NCI-H146 treated with DMSO at 0.1 percent for 48 hours (cell line): Measurements from ENCODE around the gene CSNK1G1.

ENCODE experiments used
- DNase-seq: peaks from one replicate; lab custom pipeline; 2025; ENCODE audit not compliant: unreplicated experiment; lab: John Stamatoyannopoulos, UW

CSNK1G1 gene

DNA sequence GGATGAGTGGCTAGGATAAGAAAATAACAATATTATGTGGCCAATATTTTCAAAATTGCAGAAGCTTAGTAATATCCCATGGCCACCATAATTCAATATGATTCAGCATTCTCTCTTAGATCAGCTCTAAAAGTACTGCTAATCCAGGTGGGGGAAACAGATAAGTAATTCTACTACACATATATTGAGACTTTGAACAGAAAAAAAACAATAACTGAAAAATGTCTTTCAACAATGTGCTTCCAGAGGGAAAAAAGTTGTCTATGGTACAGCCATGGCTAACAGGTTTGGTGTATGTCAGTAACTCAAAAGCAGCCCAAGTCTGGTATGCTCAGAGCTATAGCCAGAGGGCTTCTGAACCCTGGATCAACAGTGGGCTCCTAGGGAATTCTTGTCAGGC, 150.8 kb downstream of the CSNK1G1 start:
- DNase-seq, result no peak

DNA sequence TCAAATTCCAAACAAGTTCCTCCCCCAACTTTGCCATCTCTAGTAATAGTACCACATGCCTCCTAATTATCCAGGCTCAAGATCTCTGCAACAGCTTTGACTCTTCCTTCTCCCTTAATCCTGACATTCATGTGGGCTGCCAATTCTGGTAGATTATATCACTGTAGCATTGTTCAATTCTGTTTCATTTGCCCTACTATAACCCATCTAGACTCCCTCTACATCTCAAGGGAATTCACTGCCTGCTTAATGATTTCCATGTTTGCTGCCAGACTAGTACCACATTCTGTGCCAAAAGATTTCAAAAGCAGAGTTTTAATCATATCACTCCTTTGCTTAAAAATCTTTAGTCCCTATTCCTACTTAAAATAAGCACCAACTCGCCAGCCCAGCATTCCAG, 158.5 kb downstream of the CSNK1G1 start:
- DNase-seq, result no peak

DNA sequence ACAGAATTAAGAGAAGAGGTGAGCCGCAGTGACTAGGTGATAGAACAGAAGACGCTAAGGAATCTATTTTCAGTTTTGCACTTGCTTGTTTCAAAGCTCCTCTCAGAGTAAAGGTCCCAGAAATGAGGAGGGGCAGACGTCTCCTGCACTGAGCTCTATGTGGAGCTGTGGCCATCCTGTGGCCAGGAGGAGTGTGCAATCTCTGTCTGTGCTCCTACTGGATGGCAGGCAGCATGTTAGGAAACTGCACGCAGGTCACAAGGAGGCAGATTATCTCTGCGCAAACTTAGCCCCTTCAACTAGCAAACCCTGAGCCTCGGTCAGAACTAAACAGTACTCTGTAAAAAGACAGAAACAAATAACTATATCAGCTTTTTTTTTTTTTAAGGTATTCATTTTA, 162.0 kb downstream of the CSNK1G1 start:
- no peak for DNase-seq

DNA sequence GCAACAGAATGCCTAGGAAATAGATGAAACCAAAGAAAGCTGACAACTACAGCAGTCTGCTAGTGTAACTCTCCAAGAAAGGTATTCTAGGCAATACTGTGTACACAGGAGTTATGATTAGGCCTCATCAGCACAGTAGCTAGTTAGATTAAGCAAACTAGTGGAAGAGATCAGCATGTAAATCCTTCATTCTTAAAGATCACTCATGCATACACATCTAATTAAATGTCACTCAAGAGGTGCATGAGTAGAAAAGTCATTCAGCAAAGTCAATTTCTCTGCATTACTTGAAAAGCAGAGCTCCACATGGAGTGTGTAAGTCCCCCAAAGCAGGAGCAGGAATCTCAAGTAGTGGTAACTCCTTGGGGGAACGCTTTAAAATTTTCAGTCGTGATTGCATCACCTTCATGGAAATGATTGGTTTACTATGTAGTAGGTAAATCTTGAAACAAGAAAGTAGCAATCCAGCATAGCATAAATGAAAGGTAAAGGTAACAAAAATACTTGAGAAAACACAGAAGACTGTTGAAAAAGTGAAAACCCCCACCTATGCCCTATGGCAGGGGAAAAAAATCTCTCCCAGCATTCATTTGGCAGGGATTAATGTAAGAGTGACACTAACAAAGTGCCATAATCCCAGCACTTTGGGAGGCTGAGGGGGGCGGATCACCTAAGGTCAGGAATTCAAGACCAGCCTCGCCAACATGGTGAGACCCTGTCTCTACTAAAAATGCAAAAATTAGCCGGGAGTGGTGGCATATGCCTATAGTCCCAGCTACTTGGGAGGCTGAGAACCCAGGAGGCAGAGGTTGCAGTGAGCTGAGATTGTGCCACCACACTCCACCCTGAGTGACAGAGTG, 163.8 kb downstream of the CSNK1G1 start:
- no peak for DNase-seq

DNA sequence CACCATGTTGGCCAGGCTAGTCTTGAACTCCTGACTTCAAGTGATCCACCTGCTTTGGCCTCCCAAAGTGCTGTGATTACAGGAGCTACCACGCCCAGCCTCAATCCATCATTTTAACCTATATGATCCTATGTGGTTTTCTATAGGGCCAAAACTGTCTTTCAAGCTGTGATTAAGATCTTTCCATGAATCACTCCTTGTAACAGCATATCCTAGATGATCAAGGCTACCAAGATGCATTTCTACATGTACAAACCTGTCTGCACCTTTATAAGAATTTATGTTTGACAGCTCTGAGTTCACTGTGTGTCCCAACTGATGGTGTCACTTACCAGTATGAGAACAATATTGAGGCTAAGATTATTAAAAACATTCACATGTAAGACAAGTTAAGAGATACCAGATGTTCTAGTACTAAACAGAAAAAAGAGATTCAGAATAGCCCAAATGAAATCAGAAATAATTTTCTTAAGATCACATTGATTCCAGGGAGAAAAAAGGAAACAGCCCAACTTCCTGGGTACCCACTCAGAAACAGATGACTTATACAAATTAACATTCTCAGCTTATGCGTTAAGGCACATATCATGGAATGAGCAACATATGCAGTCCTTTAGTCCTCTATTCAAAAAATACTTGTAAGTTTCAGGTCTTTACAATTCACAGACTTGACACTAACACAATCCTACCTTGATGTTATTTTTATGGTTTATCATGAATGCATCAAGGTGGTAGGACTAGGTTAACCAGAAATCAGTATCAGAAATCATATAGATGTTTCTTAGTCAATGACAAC, 168.4 kb downstream of the CSNK1G1 start:
- DNase-seq, result no peak

DNA sequence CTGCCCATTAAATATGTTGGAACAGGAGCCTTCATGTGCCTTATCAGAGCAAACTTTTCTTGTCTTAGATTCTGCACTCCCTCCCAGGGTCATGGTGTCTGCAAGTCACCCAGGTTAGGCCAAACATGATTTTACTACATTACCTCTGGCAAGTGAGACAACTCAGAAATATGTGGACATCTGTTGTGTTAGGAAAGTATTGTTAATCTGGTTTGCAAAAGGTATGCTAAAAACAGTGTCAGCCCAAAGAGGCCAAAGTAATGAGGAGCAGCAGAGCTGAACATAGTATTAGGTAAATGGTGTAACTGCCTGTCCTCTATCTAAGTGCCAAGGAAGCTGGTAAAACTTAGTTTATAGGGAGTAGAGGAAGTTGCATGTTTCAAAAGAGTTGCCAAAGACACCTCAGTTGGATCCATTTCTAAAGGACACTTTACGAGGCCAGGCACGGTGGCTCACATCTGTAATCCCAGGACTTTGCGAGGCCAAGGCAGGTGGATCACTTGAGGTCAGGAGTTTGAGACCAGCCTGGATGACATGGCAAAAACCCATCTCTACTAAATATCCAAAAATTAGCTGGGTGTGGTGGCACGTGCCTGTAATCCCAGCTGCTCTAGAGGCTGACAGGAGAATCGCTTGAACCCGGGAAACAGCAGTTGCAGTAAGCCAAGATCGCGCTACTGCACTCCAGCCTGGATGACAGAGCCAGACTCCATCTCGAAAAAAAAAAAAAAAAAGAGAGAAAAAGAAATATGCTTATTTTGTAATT, 170.6 kb downstream of the CSNK1G1 start:
- DNase-seq, result no peak

DNA sequence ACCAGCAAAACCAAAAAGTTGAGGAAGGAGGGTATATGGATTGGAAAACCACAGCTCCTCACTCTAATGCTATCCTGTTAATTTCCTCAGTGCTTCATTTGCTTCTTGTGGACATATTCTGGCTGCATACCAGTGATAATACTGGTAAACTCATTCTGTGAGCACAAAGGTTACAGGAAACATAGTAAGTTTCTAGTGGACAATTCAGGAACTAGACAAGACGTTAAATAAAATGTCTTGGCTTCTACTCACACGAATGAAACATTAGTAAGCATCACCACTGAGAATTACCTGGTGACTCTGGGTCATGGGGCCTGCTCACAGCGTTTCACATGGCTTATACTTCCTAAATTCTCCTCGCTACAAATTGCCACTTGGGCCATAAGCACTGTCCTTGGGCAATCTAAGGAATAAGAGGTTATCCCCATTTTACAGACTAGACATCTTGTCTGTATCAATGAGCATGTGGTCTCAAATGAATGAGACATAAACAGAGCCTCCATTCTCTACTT, 173.1 kb downstream of the CSNK1G1 start:
- no peak for DNase-seq

DNA sequence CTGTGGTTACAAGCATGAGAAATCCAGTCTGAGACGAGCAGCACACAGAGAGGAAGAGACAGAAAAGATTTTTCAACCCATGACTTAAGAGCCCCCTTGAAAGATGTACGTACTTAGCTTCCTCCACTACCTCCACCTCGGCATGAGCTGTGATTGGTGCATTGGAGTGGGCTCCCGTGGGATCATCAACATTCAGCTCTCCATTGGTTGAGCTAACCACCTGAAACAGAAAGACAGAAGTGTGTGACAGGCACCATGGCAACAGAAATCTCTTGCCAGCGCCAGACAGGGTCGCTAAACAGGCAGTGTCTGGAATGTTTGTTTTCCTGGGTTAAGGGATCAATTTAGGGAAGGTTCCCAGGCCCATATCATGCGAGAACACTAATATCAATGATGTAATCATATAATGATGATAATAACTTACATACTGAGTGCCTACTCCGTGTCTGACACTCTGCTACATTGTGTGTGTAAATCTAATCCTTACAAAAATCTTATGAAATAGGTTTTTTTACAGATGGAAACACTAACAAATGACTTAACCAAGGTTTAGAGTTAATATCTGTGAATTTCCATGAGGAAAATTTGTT, 175.6 kb downstream of the CSNK1G1 start:
- no peak for DNase-seq

DNA sequence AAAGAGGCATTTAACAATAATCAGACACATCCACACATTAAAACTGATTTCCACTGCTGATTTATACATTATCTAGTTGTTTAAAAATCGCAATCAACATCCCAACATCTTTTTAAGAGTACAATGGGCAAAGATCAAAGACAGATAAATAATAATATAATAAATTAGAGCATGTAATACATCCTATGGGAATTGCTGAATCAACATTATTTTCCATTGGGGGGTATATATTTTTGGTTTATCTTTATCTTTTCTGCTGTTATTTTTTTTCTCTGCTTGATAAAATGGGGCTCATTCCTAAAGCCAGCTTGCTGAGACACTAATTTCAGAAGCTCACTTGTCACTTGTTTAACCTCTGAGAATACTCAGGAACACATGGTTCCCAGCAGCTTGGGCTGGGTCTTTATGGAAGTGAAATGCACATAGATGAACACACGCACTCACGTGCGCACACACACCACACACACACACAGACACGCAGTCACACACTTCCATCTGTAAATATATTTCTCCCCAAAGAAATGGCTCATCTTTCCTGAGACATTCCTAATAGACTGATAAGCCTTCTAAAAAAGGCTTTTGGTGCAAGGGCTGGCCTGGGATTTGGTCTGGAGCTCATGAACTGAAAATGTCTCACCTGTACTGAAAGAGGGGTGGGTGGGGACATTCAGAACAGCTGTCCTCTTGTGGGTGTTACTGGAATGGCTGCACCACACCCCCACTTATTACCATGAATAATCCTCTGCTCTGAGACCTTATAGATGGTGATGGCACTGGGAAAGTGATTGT, 189.7 kb downstream of the CSNK1G1 start:
- DNase-seq, result no peak

DNA sequence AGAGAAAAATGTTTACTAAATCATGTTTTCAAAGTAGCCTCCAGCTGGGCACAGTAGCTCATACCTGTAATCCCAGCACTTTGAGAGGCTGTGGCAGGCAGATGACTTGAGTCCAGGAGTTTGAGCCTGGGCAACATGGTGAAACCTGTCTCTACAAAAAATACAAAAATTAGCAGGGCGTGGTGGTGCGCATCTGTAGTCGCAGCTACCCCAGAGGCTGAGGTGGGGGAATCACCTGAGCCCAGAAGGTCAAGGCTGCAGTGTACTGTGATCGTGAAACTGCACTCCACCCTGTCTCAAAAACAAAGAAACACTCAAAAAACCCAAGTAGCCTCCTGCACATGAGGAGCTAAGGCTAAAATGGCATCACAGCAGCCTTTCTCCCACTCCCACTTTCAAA, 191.5 kb downstream of the CSNK1G1 start:
- DNase-seq, result no peak

DNA sequence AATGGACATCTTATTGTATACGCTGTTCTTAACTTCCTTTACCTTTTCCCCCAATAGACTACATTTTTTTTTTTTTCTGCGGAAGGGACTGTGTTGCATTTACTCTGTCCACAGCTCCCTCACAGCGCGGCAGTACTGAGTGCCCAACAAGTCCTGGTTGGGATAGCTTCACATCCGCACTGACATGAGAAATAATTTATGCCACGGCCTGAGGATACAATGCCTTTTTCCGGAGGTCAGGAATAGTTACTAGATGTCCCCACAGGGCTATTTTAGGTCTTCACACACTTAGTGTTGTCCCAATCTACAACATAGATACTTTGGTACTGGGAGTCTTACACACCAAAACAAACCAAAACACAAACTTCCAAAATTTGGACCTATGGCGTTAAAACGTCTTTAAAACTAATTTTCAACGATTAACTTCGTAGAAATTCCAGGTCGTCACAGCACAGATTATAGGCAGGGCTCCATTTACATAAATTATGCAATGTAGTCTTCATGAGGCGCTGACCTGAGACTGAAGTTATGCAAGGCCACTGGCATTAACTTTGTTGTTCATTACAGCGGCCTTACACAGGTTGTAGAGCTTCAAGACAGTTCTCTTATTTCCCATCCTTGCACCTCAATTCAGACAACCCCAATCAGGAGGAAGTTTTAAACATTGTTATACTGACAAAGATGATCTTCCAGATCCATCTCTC, 192.2 kb downstream of the CSNK1G1 start:
- no peak for DNase-seq

DNA sequence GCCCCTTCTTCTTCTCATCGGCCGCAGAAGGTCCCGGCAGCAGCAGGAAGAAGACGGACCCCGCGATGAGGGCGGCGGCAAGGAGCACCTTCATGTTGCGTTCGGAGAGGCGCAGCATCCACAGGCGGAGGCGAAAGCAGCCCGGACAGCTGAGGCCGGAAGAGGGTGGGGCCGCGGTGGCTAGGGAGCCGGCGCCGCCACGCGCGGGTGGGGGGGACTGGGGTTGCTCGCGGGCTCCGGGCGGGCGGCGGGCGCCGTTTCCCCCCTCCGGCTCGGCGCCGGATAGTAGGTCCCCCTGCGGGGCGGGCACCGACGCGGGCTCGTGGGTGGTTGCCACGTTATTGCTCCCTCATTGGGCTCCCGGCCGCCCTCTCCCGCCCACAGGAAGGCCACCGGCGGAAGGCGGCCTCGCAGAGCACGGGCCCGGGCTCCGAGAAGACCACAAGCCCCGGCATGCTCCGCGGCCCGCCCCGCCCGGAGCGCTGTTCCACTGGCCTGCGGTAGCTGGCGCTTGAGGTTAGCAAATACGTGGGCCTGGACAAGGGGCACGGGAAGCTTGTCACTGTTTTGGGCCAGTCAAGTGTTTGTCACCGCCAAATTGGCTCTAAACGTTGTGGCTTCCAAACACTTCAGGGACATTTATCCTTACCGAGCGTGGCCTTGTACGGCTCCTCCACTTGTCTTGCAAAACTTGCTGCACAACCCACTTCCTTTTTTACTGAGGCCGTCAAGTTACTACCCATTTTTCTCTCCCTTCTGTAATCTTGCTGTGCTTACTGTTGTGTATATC, 192.9 kb downstream of the CSNK1G1 start, which contains the start of gene PPIB:
TSS of gene PPIB (minus strand) at position 154 of the 790 bp plus-strand sequence. CDS start at position 118, 36 bp downstream.
- peak; percentile 75 for DNase-seq

DNA sequence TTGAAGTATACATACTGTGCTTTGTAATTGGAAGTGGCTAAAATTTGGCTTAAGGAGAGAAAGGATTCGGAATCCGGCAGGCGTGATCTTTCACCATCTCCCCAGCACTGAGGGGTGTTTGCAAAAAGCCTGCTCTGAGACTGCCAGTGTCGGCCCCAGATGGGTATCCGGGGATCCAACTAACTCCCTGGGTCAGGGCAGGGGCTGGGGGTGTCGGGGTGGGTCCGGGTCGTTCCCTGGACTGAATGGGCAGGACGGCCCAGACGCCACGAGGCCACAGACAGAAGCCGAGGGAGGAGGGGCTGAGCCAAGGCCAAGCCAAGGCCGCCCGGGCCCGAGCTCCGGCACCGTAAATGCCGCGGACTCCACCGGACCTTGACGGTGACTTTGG, 193.5 kb downstream of the CSNK1G1 start:
- no peak for DNase-seq

DNA sequence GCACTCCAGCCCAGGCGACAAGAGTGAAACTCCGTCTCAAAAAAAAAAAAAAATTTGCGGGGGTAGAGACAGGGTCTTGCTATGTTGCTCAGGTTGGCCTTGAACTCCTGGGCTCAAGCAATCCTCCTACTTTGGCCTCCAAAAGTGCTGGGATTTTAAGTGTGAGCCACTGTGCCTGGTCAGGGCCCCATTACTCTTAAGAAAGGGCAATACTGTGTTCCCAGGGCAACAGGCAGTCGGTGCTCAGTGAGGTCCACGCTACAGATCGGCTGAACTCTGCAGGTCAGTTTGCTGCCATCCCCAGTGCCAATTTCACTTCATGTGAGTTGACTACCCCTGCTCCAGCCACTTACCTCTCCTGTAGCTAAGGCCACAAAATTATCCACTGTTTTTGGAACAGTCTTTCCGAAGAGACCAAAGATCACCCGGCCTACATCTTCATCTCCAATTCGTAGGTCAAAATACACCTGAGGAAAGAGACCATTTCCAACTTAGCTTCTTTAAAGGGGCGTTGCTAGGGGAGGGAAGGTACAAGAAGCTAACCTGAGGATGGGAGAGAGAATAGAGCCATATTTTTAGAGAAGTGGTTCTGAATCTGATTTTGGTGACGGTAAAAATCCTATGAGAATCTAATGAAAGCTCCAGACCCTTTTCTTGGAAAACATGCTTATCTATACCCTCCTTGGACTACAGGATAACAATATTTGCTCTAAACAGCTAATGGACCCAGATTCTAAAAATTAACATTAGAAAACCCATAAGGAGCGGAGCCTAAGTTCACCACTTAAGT, 194.1 kb downstream of the CSNK1G1 start:
- DNase-seq, result no peak

DNA sequence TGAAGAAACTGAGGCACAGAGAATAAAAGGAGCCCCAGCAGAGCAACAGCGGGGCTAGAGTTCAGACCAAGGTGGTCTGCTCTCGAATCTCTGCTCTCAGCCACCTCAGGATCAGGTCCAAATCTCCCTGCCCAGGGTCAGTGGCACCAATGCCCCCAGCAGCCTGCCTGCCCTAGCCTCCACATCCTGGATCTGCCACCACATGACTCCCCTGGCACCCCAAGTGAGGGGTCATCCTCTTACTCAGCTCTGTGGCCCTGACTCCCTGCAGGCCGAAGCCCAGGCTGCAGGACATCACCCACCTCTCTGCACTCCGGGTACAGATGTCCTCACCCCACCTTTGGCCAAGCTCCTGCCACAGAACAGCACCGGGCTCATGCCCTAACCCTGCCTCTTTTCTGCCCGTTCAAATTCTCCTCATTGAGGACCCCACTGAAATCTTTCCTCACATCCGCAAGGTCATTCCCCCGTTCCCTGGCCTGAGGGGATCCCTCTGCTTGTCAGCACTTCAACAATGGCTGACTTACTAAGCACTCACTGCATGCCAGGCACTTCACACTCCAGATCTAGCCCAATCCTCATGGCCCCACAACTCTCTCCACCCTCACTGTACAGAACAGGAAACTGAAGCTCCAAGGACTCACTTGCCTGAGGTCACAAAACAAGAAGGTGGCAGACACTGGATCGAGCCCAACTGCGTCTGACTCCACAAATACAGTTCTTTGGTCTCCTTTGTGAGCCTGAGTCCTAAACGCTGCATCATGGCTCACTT, 197.4 kb downstream of the CSNK1G1 start:
- no peak for DNase-seq

DNA sequence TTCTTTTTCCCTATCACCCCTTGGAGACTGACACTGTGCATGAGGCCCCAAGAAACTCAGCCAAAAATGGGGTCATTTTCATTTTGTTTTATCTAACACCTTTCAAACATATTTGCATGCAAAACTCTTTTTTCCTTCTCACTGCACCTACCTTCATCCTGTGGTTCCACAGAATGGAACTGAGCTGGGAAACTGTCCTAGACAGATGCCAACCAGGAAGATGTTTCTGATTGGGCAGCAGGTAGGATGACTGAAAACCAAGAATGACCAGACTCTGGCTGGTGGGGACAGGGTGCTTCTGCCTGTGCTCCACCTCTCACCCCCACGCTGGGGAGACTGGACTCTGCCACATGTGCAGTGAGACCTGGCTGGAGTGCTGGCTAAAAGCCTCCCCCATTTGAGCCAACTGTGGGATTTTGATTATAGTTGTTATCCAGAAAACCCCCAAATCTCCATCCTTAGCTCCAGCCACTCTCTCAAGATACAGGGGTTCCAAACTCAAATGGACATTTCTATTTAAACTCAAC, 198.3 kb downstream of the CSNK1G1 start:
- DNase-seq, result no peak
